IMR-90 (cell line): ENCODE data around the gene PIGC. TPM values are rescaled to one million over a fixed set of nuclear protein-coding genes. Genes with fewer than 3 reads are reported as not detected.

Source experiments
- ATAC-seq: fragments of 200-7000 bp; cut with Tn5 transposase; 2 replicates; pipeline ENCODE4 v1.9.1; 2020; ENCODE audit warnings: low read depth, mild to moderate bottlenecking, moderate library complexity
- BruUV-seq: library from RNA; stranded (reverse); fragments of 400-500 nt; replicated peaks from 2 replicates; lab custom pipeline; 2021; lab: Mats Ljungman, UMichigan
- CTCF ChIA-PET: fragments of 300-600 bp; formaldehyde crosslinking; extraction: SDS; loops from one replicate; lab custom pipeline; 2021; ENCODE audit warnings: antibody characterized with exemption; lab: Yijun Ruan, JAX
- POLR2A ChIA-PET: fragments of 300-600 bp; sonication (Branson Sonifier 250); formaldehyde crosslinking; loops from one replicate; lab custom pipeline; 2022; ENCODE audit warnings: antibody characterized with exemption; ENCODE audit not compliant: unreplicated experiment; lab: Charles Lee
- DNase-seq: peaks from one replicate; pipeline ENCODE4 v3.0.0; 2013
- H2AFZ ChIP-seq: replicated peaks from 2 replicates; pipeline ENCODE3; 2013; ENCODE audit warnings: low read length, mild to moderate bottlenecking; ENCODE audit not compliant: poor library complexity
- H2AK5ac ChIP-seq: 2 replicates; pipeline ENCODE4 v1.6.1; 2013; ENCODE audit warnings: low read depth, low read length, inconsistent platforms
- H2AK9ac ChIP-seq: replicated peaks from 2 replicates; pipeline ENCODE3; 2013; ENCODE audit warnings: mild to moderate bottlenecking, low read depth, low read length, moderate library complexity; ENCODE audit not compliant: poor library complexity
- H2BK120ac ChIP-seq: 2 replicates; pipeline ENCODE4 v1.6.1; 2013; ENCODE audit warnings: low read depth, low read length, inconsistent platforms
- H2BK15ac ChIP-seq: 3 replicates; pipeline ENCODE4 v1.6.1; 2013; ENCODE audit warnings: low read depth, low read length, inconsistent platforms
- H2BK20ac ChIP-seq: 2 replicates; pipeline ENCODE4 v1.6.1; 2013; ENCODE audit warnings: low read depth, mild to moderate bottlenecking, inconsistent platforms, low read length, moderate library complexity
- H2BK5ac ChIP-seq: 2 replicates; pipeline ENCODE4 v1.6.1; 2013; ENCODE audit warnings: mild to moderate bottlenecking, low read depth, low read length, inconsistent platforms; ENCODE audit not compliant: poor library complexity, severe bottlenecking
- H3K14ac ChIP-seq: replicated peaks from 2 replicates; pipeline ENCODE4 v1.6.1; 2013; ENCODE audit warnings: low read depth, low read length, inconsistent platforms
- H3K18ac ChIP-seq: 2 replicates; pipeline ENCODE4 v1.6.1; 2013; ENCODE audit warnings: low read depth, low read length, control low read depth
- H3K23ac ChIP-seq: 2 replicates; pipeline ENCODE4 v1.6.1; 2013; ENCODE audit warnings: low read depth, low read length, inconsistent platforms
- H3K27ac ChIP-seq: 2 replicates; pipeline ENCODE4 v1.5.1; 2013; ENCODE audit warnings: mild to moderate bottlenecking, control low read depth, low read length; ENCODE audit not compliant: insufficient read depth
- H3K27me3 ChIP-seq: 2 replicates; pipeline ENCODE4 v1.6.1; 2013; ENCODE audit warnings: low read length; ENCODE audit not compliant: control insufficient read depth, insufficient read depth
- H3K36me3 ChIP-seq: 2 replicates; pipeline ENCODE4 v1.6.1; 2013; ENCODE audit warnings: low read length, mixed read lengths; ENCODE audit not compliant: control insufficient read depth, insufficient read depth
- H3K4ac ChIP-seq: 2 replicates; pipeline ENCODE4 v1.6.1; 2013; ENCODE audit warnings: low read depth, low read length, inconsistent platforms
- H3K4me1 ChIP-seq: 2 replicates; pipeline ENCODE4 v1.6.1; 2013; ENCODE audit warnings: low read length, mixed read lengths; ENCODE audit not compliant: control insufficient read depth, insufficient read depth
- H3K4me2 ChIP-seq: 2 replicates; pipeline ENCODE4 v1.6.1; 2013; ENCODE audit warnings: low read depth, mild to moderate bottlenecking, control low read depth, low read length, moderate library complexity
- H3K4me3 ChIP-seq: 2 replicates; pipeline ENCODE4 v1.5.1; 2013; ENCODE audit warnings: low read depth, mild to moderate bottlenecking, control low read depth, low read length, moderate library complexity; ENCODE audit not compliant: insufficient read depth
- H3K56ac ChIP-seq: 2 replicates; pipeline ENCODE4 v1.6.1; 2013; ENCODE audit warnings: low read length, inconsistent platforms; ENCODE audit not compliant: insufficient read depth; ENCODE audit errors: extremely low read depth
- H3K79me1 ChIP-seq, 2 experiments: 2 replicates each; pipeline ENCODE4 v1.6.1; 2013; ENCODE audit warnings: low read length in 2 of 2, inconsistent platforms in 1 of 2, low read depth in 1 of 2
- H3K9ac ChIP-seq: 2 replicates; pipeline ENCODE4 v1.6.1; 2013; ENCODE audit warnings: low read depth, low read length, control low read depth
- H3K9me1 ChIP-seq: 2 replicates; pipeline ENCODE4 v1.6.1; 2013; ENCODE audit warnings: low read length, inconsistent platforms; ENCODE audit not compliant: insufficient read depth
- H3K9me3 ChIP-seq: 2 replicates; pipeline ENCODE4 v1.6.1; 2013; ENCODE audit warnings: low read length; ENCODE audit not compliant: control insufficient read depth, insufficient read depth
- H4K20me1 ChIP-seq: 2 replicates; pipeline ENCODE4 v1.6.1; 2013; ENCODE audit warnings: low read length, inconsistent platforms; ENCODE audit not compliant: insufficient read depth
- H4K5ac ChIP-seq: 2 replicates; pipeline ENCODE4 v1.6.1; 2013; ENCODE audit warnings: mild to moderate bottlenecking, low read depth, low read length, control low read depth
- H4K8ac ChIP-seq, 2 experiments: 2 replicates each; pipeline ENCODE4 v1.6.1; 2013; ENCODE audit warnings: low read depth in 2 of 2, low read length in 2 of 2, control low read depth in 1 of 2, inconsistent platforms in 1 of 2
- H4K91ac ChIP-seq: 2 replicates; pipeline ENCODE4 v1.6.1; 2013; ENCODE audit warnings: low read depth, low read length, inconsistent platforms; ENCODE audit not compliant: insufficient read depth
- BHLHE40 ChIP-seq: fragments of 150-350 bp; IDR thresholded peaks from 2 replicates; pipeline ENCODE4 v1.6.1; 2016; ENCODE audit warnings: mild to moderate bottlenecking, low read depth, low read length
- ELK1 ChIP-seq: fragments of 150-350 bp; IDR thresholded peaks from 2 replicates; pipeline ENCODE4 v1.6.1; 2016; ENCODE audit warnings: low read depth, mild to moderate bottlenecking, low read length, moderate library complexity, borderline replicate concordance
- MAFK ChIP-seq: IDR thresholded peaks from 2 replicates; pipeline ENCODE4 v1.6.1; 2012; ENCODE audit warnings: low read depth, low read length, improper control_type of control experiment
- MAZ ChIP-seq: IDR thresholded peaks from 2 replicates; pipeline ENCODE4 v1.6.1; 2012; ENCODE audit warnings: low read depth, mild to moderate bottlenecking, low read length, improper control_type of control experiment, moderate library complexity, borderline replicate concordance
- NFE2L2 ChIP-seq: fragments of 150-350 bp; IDR thresholded peaks from 2 replicates; pipeline ENCODE4 v1.6.1; 2016; ENCODE audit warnings: low read depth, mild to moderate bottlenecking, low read length
- POLR2A ChIP-seq: IDR thresholded peaks from 2 replicates; pipeline ENCODE4 v1.6.1; 2012; ENCODE audit warnings: mild to moderate bottlenecking, low read depth, low read length
- RCOR1 ChIP-seq: IDR thresholded peaks from 2 replicates; pipeline ENCODE4 v1.6.1; 2012; ENCODE audit warnings: mild to moderate bottlenecking, low read length, improper control_type of control experiment; ENCODE audit not compliant: insufficient replicate concordance
- RFX5 ChIP-seq: IDR thresholded peaks from 2 replicates; pipeline ENCODE4 v1.8.0; 2012; ENCODE audit warnings: low read depth, mild to moderate bottlenecking, low read length, moderate library complexity
- WGBS, 2 experiments: methylation state at CpG; one replicate each; pipeline versions ENCODE4 v1.1.5 to v1.1.7; 2013; ENCODE audit warnings: missing lambda C conversion rate in 2 of 2; ENCODE audit not compliant: insufficient read length in 1 of 2; ENCODE audit errors: extremely low coverage in 2 of 2; 5-methylcytosine and 5-hydroxymethylcytosine counted together
- dilution Hi-C: fragments of 300-500 bp; cut with HindIII; formaldehyde crosslinking; loops from one replicate; pipeline ENCODE4 v1.14.3; 2018; ENCODE audit warnings: low sequenced_read_pairs; ENCODE audit not compliant: unreplicated experiment
- in situ Hi-C: fragments of 300-500 bp; cut with MboI; formaldehyde crosslinking; loops from 3 replicates; pipeline ENCODE4 v1.14.3; 2019; ENCODE audit warnings: low sequenced_read_pairs, inconsistent platforms, mixed read lengths
- intact Hi-C: fragments of 100-400 bp; cut with micrococcal nuclease; formaldehyde crosslinking; loops from 2 replicates; pipeline ENCODE4 v1.10.0; 2022
- polyA plus RNA-seq, 3 experiments: library from polyadenylated mRNA; depleted of rRNA; stranded (reverse); fragments of >200 nt; gene quantifications; 2 replicates each; pipeline ENCODE4 v1.2.3, GENCODE V29; 2012; ENCODE audit warnings: low replicate concordance in 1 of 3
- total RNA-seq: library from RNA; depleted of rRNA; stranded (reverse); fragments of >200 nt; gene quantifications from 2 replicates; pipeline ENCODE4 v1.2.3, GENCODE V29; 2012

The PIGC gene
- total and polyA plus RNA-seq, 2 of the 4 experiments (the other 2 are of a cell fraction), result 14.9 to 15.8 TPM

- H3K9me1 ChIP-seq, result no peaks in the 10 kb centered on the region
- BruUV-seq, result no TSS peak
- peak overlapping the region; percentile 98; the same call in 2 of the 3 replicates for H2BK15ac ChIP-seq
- peak overlapping the region; percentile 33; the same call in 1 of the 2 replicates for H3K27ac ChIP-seq
- H3K23ac ChIP-seq, result peak overlapping the region; percentile 70; the same call in 1 of the 2 replicates
- peak overlapping the region in 1 of 2 experiments; percentile 75; a peak in 1 of 4 replicates for H4K8ac ChIP-seq
- no peaks in the 10 kb centered on the region for H3K79me1 ChIP-seq
- DNase-seq, result no peak
- no peaks in the 10 kb centered on the region for H3K9me3 ChIP-seq
- peak overlapping the region; percentile 91; the same call in 1 of the 2 replicates for H2AK5ac ChIP-seq
- dilution Hi-C loops, result no loop called here
- CTCF ChIA-PET, result interaction anchor here (0.6 to 2.2 kb wide), 7 partner anchors 17 to 397 kb away, joined by 3 to 8 read pairs (median 3); no protein-coding TSS in a partner anchor
- TF ChIP-seq ELK1 (no peak), MAFK (no peak), RCOR1 (no peak), NFE2L2 (no peak), POLR2A (no peak), RFX5 (no peak), MAZ (no peak), BHLHE40 (no peak)
- H2AK9ac ChIP-seq, result no peak overlapping the region
- H3K4me2 ChIP-seq, result no peak overlapping the region
- H4K91ac ChIP-seq, result peak overlapping the region; percentile 86
- H3K36me3 ChIP-seq, result no peaks in the 10 kb centered on the region
- peak overlapping the region; percentile 82 for H2BK120ac ChIP-seq
- H3K14ac ChIP-seq, result peak overlapping the region; percentile 28; the same call in 1 of the 2 replicates
- in situ Hi-C loops, result loop anchor here (10.0 to 25.0 kb wide), 2 partner anchors 255 to 588 kb away; no protein-coding TSS in a partner anchor
- peak overlapping the region; percentile 91 for H2BK20ac ChIP-seq
- H3K27me3 ChIP-seq, result no peaks in the 10 kb centered on the region
- H3K4ac ChIP-seq, result peak overlapping the region; percentile 64
- ATAC-seq, result no peak
- H2AFZ ChIP-seq, result peak overlapping the region; percentile 79
- H4K5ac ChIP-seq, result peak overlapping the region; percentile 93
- intact Hi-C loops, result loop anchor here (1.0 to 5.0 kb wide), 11 partner anchors 42 to 598 kb away; partner anchors contain the start of gene PIGC
- peaks cover 3% of the 10 kb centered on the region for H3K4me1 ChIP-seq
- H2BK5ac ChIP-seq, result no peak overlapping the region
- 0 out of 2 replicates have a peak overlapping the region, but pooled peaks have one; percentile 59 for H3K9ac ChIP-seq
- peak overlapping the region; percentile 32; the same call in 1 of the 2 replicates for H3K56ac ChIP-seq
- POLR2A ChIA-PET, result interaction anchor here (0.6 to 2.2 kb wide), 4 partner anchors 16 to 301 kb away, joined by 3 to 12 read pairs (median 4); no protein-coding TSS in a partner anchor
- no peaks in the 10 kb centered on the region for H4K20me1 ChIP-seq
- H3K4me3 ChIP-seq, result no peak overlapping the region
- WGBS, 2 experiments, result no CpG with 5 or more reads among the region's 6 CpGs
- H3K18ac ChIP-seq, result peak overlapping the region; percentile 82
Measured at GRCh38 chr1:172399756-172400721, 43.8 kb downstream of the PIGC start.
